H9 (cell line): ENCODE measurements around the gene NOVA2. TPM values are rescaled to one million over a fixed set of nuclear protein-coding genes. Genes with fewer than 3 reads are reported as not detected.
A peak's percentile ranks its signal among the peaks of the same experiment; 100 is the strongest.

ENCODE experiments used
- DNase-seq: peaks from one replicate; pipeline ENCODE4 v3.0.0-alpha.2; 2017
- H2AFZ ChIP-seq: one replicate; pipeline ENCODE4 v1.6.1; 2013; ENCODE audit warnings: mild to moderate bottlenecking, low read length, control low read depth, moderate library complexity
- H2AK5ac ChIP-seq: 2 replicates; pipeline ENCODE4 v1.6.1; 2013; ENCODE audit warnings: low read length, control low read depth, mixed read lengths; ENCODE audit not compliant: insufficient read length
- H2BK120ac ChIP-seq: one replicate; pipeline ENCODE4 v1.6.1; 2013; ENCODE audit warnings: low read depth, mild to moderate bottlenecking, low read length, control low read depth, inconsistent platforms; ENCODE audit not compliant: poor library complexity, severe bottlenecking
- H2BK12ac ChIP-seq: 2 replicates; pipeline ENCODE4 v1.6.1; 2013; ENCODE audit warnings: low read length, control low read depth, mixed read lengths, low read depth; ENCODE audit not compliant: insufficient read length
- H2BK15ac ChIP-seq: 2 replicates; pipeline ENCODE4 v1.6.1; 2013; ENCODE audit warnings: low read depth, low read length, control low read depth
- H2BK20ac ChIP-seq: one replicate; pipeline ENCODE4 v1.6.1; 2013; ENCODE audit warnings: low read depth, mild to moderate bottlenecking, low read length, control low read depth, inconsistent platforms; ENCODE audit not compliant: poor library complexity, severe bottlenecking
- H2BK5ac ChIP-seq: 2 replicates; pipeline ENCODE4 v1.6.1; 2013; ENCODE audit warnings: low read length, control low read depth, mixed read lengths; ENCODE audit not compliant: insufficient read length
- H3K14ac ChIP-seq: 2 replicates; pipeline ENCODE4 v1.6.1; 2013; ENCODE audit warnings: low read length, control low read depth; ENCODE audit not compliant: insufficient read depth
- H3K18ac ChIP-seq: 2 replicates; pipeline ENCODE4 v1.6.1; 2013; ENCODE audit warnings: low read depth, mild to moderate bottlenecking, mixed read lengths, low read length, control low read depth; ENCODE audit not compliant: insufficient read length
- H3K23ac ChIP-seq: 2 replicates; pipeline ENCODE4 v1.6.1; 2013; ENCODE audit warnings: low read length, control low read depth, mixed read lengths, low read depth; ENCODE audit not compliant: insufficient read length
- H3K23me2 ChIP-seq: 2 replicates; pipeline ENCODE4 v1.6.1; 2013; ENCODE audit warnings: low read depth, mild to moderate bottlenecking, mixed read lengths, low read length, control low read depth; ENCODE audit not compliant: insufficient read length, poor library complexity, severe bottlenecking
- H3K27ac ChIP-seq: 2 replicates; pipeline ENCODE4 v1.5.1; 2013; ENCODE audit warnings: low read length, control low read depth, mixed read lengths, low read depth; ENCODE audit not compliant: insufficient read length
- H3K27me3 ChIP-seq: 2 replicates; pipeline ENCODE4 v1.6.1; 2013; ENCODE audit warnings: low read length, control low read depth, inconsistent platforms; ENCODE audit not compliant: insufficient read depth
- H3K4ac ChIP-seq: 2 replicates; pipeline ENCODE4 v1.6.1; 2013; ENCODE audit warnings: low read depth, mild to moderate bottlenecking, control low read depth, inconsistent platforms, low read length, moderate library complexity
- H3K4me1 ChIP-seq: 2 replicates; pipeline ENCODE4 v1.6.1; 2013; ENCODE audit warnings: low read length, control low read depth, inconsistent platforms; ENCODE audit not compliant: insufficient read depth
- H3K4me2 ChIP-seq: 2 replicates; pipeline ENCODE4 v1.6.1; 2013; ENCODE audit warnings: low read length, control low read depth, mixed read lengths; ENCODE audit not compliant: insufficient read length, insufficient read depth
- H3K56ac ChIP-seq: 2 replicates; pipeline ENCODE4 v1.6.1; 2013; ENCODE audit warnings: low read depth, mild to moderate bottlenecking, mixed read lengths, low read length, control low read depth; ENCODE audit not compliant: insufficient read length
- H3K79me1 ChIP-seq: 2 replicates; pipeline ENCODE4 v1.6.1; 2013; ENCODE audit warnings: low read depth, mild to moderate bottlenecking, moderate library complexity, low read length, control low read depth, inconsistent platforms; ENCODE audit not compliant: insufficient read depth, poor library complexity, severe bottlenecking
- H3K79me2 ChIP-seq: 2 replicates; pipeline ENCODE4 v1.6.1; 2013; ENCODE audit warnings: low read length, control low read depth, inconsistent platforms; ENCODE audit not compliant: insufficient read depth
- H3K9ac ChIP-seq: 2 replicates; pipeline ENCODE4 v1.6.1; 2013; ENCODE audit warnings: low read length, control low read depth, mixed read lengths; ENCODE audit not compliant: insufficient read length; ENCODE audit errors: extremely low read depth
- H3K9me3 ChIP-seq: one replicate; pipeline ENCODE4 v1.6.1; 2013; ENCODE audit warnings: low read depth, low read length, inconsistent platforms; ENCODE audit not compliant: control insufficient read depth
- H3T11ph ChIP-seq: one replicate; pipeline ENCODE4 v1.6.1; 2013; ENCODE audit warnings: mild to moderate bottlenecking, low read length, control low read depth, inconsistent platforms
- H4K20me1 ChIP-seq: one replicate; pipeline ENCODE4 v1.6.1; 2013; ENCODE audit not compliant: control insufficient read depth, insufficient read length, insufficient read depth
- H4K5ac ChIP-seq: 2 replicates; pipeline ENCODE4 v1.6.1; 2013; ENCODE audit warnings: low read depth, mild to moderate bottlenecking, mixed read lengths, low read length, control low read depth; ENCODE audit not compliant: insufficient read length
- H4K8ac ChIP-seq: replicated peaks from 2 replicates; pipeline ENCODE4 v1.6.1; 2013; ENCODE audit warnings: low read length, control low read depth, mixed read lengths, low read depth; ENCODE audit not compliant: insufficient read length
- H4K91ac ChIP-seq: 2 replicates; pipeline ENCODE4 v1.6.1; 2013; ENCODE audit warnings: low read depth, mild to moderate bottlenecking, moderate library complexity, mixed read lengths, low read length, control low read depth; ENCODE audit not compliant: insufficient read length
- H3K27ac Mint-ChIP-seq, 3 experiments: 2 replicates in 2 of 3; 3 replicates in 1 of 3; pipeline ENCODE4 v1.8.0; 2020 to 2021; ENCODE audit warnings: mixed read lengths in 3 of 3, mild to moderate bottlenecking in 1 of 3, moderate library complexity in 1 of 3
- H3K27me3 Mint-ChIP-seq: 2 replicates; pipeline ENCODE4 v1.8.0; 2021; ENCODE audit warnings: low read depth, mild to moderate bottlenecking, moderate library complexity, mixed read lengths
- H3K36me3 Mint-ChIP-seq, 3 experiments: 2 replicates in 2 of 3; 3 replicates in 1 of 3; pipeline ENCODE4 v1.8.0; 2020 to 2021; ENCODE audit warnings: low read depth in 3 of 3, mixed read lengths in 3 of 3; ENCODE audit not compliant: insufficient read depth in 1 of 3
- H3K4me1 Mint-ChIP-seq, 2 experiments: 2 replicates each; pipeline ENCODE4 v1.8.0; 2020; ENCODE audit warnings: mixed read lengths in 2 of 2
- H3K4me3 Mint-ChIP-seq, 2 experiments: 2 replicates in 1 of 2; 3 replicates in 1 of 2; pipeline ENCODE4 v1.8.0; 2020 to 2021; ENCODE audit warnings: mild to moderate bottlenecking in 2 of 2, mixed read lengths in 2 of 2, moderate library complexity in 1 of 2
- H3K9me3 Mint-ChIP-seq, 2 experiments: 2 replicates in 1 of 2; 3 replicates in 1 of 2; pipeline ENCODE4 v1.8.0; 2020; ENCODE audit warnings: mild to moderate bottlenecking in 2 of 2, mixed read lengths in 2 of 2, moderate library complexity in 1 of 2
- CTCF ChIP-seq: fragments of 200-600 bp; sonication (generic); conservative IDR thresholded peaks from 3 replicates; pipeline ENCODE4 v1.8.0; 2021; ENCODE audit warnings: antibody characterized with exemption, mild to moderate bottlenecking
- WGBS: extraction: QIAGEN DNeasy Blood & Tissue Kit; methylation state at CpG from one replicate; pipeline ENCODE4 v1.1.7; 2013; ENCODE audit warnings: missing lambda C conversion rate, low lambda C conversion rate, mixed read lengths; ENCODE audit not compliant: insufficient read length; ENCODE audit errors: extremely low coverage; 5-methylcytosine and 5-hydroxymethylcytosine counted together
- total RNA-seq: library from RNA; stranded (reverse); gene quantifications from 2 replicates; pipeline ENCODE4 v1.2.1, GENCODE V29; 2021

Gene NOVA2
- total RNA-seq, 1 experiment from 2014 or later, result 8.8 TPM

- Histone ChIP-seq H3K27me3 (no peaks in the 10 kb centered on the region), H3K4ac (no peak overlapping the region), H4K5ac (no peak overlapping the region), H3K27ac (no peak overlapping the region), H3K56ac (no peak overlapping the region), H3K79me1 (peaks cover 3% of the 10 kb centered on the region), H2BK120ac (no peak overlapping the region), H2BK5ac (no peak overlapping the region), H4K91ac (no peak overlapping the region), H3K9me3 (no peaks in the 10 kb centered on the region), H3K9ac (no peak overlapping the region), H3K18ac (no peak overlapping the region), H2BK15ac (no peak overlapping the region), H3K23me2 (peaks cover 14% of the 10 kb centered on the region), H3K14ac (no peak overlapping the region), H4K20me1 (no peaks in the 10 kb centered on the region), H2AK5ac (no peak overlapping the region), H3K4me1 (no peaks in the 10 kb centered on the region), H2BK20ac (no peak overlapping the region), H2AFZ (no peak overlapping the region), H2BK12ac (no peak overlapping the region), H3K23ac (no peak overlapping the region), H3K79me2 (0 out of 2 replicates have a peak, but pooled peaks cover 5% of the 10 kb centered on the region), H4K8ac (no peak overlapping the region), H3T11ph (no peak overlapping the region), H3K4me2 (no peak overlapping the region)
- DNase-seq, result no peak
- Mint-ChIP-seq H3K4me1 (peaks cover 14 to 38% of the 10 kb centered on the region in 2 experiments), H3K9me3 (no peaks in the 10 kb centered on the region; a peak in 2 of 5 replicates), H3K36me3 (peaks cover 6 to 7% (median 6%) of the 10 kb centered on the region in 3 experiments; a peak in 6 of 7 replicates), H3K27ac (peak overlapping the region in 1 of 3 experiments; percentile 13; a peak in 1 of 7 replicates), H3K27me3 (peaks cover 2% of the 10 kb centered on the region; the same call in 1 of the 2 replicates), H3K4me3 (no peak overlapping the region; a peak in 2 of 5 replicates)
- no peak for TF ChIP-seq CTCF
- WGBS, result no CpG with 5 or more reads among the region's 8 CpGs
Measured at GRCh38 chr19:45996933-45997332, 23.3 kb upstream of the NOVA2 start.
